ENCODE data around the gene SPAG8. TPM values are rescaled to one million over a fixed set of nuclear protein-coding genes. Genes with fewer than 3 reads are reported as not detected.

The SPAG8 gene
- total RNA-seq, 1 experiment from 2014 or later = 1.0 TPM

GRCh38 chr9:35793461-35793860 is 18.6 kb downstream of the SPAG8 start:
- no peaks in the 10 kb centered on the region for H3K27me3 ChIP-seq (ENCODE audit: insufficient read depth, low read depth)
- H2AFZ ChIP-seq = no peak overlapping the region
- ChIA-PET POLR2A (ENCODE audit: unreplicated experiment) (no interaction called here), CTCF (no interaction called here)
- no peak for DNase-seq
- no peaks in the 10 kb centered on the region for H3K79me2 ChIP-seq (ENCODE audit: low read depth)
- H3K4me3 ChIP-seq = no peak overlapping the region
- no peak overlapping the region for H3K27ac ChIP-seq
- H3K9me3 ChIP-seq (ENCODE audit: insufficient read depth, low read depth) = no peaks in the 10 kb centered on the region
- H3K4me2 ChIP-seq = no peak overlapping the region
- H4K20me1 ChIP-seq (ENCODE audit: insufficient read depth) = no peaks in the 10 kb centered on the region
- 0 out of 2 replicates have a peak, but pooled peaks cover 7% of the 10 kb centered on the region for H3K4me1 ChIP-seq (replicated peaks; ENCODE audit: insufficient read depth)
- no peak for TF ChIP-seq EZH2 (IDR thresholded peaks at IDR 0.05; ENCODE audit: low read depth)
- TF ChIP-seq, protein P1, sequence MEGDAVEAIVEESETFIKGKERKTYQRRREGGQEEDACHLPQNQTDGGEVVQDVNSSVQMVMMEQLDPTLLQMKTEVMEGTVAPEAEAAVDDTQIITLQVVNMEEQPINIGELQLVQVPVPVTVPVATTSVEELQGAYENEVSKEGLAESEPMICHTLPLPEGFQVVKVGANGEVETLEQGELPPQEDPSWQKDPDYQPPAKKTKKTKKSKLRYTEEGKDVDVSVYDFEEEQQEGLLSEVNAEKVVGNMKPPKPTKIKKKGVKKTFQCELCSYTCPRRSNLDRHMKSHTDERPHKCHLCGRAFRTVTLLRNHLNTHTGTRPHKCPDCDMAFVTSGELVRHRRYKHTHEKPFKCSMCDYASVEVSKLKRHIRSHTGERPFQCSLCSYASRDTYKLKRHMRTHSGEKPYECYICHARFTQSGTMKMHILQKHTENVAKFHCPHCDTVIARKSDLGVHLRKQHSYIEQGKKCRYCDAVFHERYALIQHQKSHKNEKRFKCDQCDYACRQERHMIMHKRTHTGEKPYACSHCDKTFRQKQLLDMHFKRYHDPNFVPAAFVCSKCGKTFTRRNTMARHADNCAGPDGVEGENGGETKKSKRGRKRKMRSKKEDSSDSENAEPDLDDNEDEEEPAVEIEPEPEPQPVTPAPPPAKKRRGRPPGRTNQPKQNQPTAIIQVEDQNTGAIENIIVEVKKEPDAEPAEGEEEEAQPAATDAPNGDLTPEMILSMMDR (conservative IDR thresholded peaks at IDR 0.05) = no peak
- H3K36me3 ChIP-seq (ENCODE audit: low read depth) = no peaks in the 10 kb centered on the region
- no peaks in the 10 kb centered on the region; the same call in 1 of the 2 replicates for H3F3A ChIP-seq (ENCODE audit: insufficient read depth, low read depth)
- no TSS peak for BruUV-seq (replicated peaks)
- intact Hi-C loops (cut with micrococcal nuclease; ENCODE audit: unreplicated experiment) = no loop called here
- H3K9me2 ChIP-seq (ENCODE audit: insufficient read depth) = no peaks in the 10 kb centered on the region

GRCh38 chr9:35792826-35793225 is 19.2 kb downstream of the SPAG8 start:
- Histone ChIP-seq H3K4me2 (no peak overlapping the region), H3K79me2 (ENCODE audit: low read depth) (no peaks in the 10 kb centered on the region), H3K36me3 (ENCODE audit: low read depth) (no peaks in the 10 kb centered on the region), H2AFZ (no peak overlapping the region), H3K4me1 (replicated peaks; ENCODE audit: insufficient read depth) (0 out of 2 replicates have a peak, but pooled peaks cover 7% of the 10 kb centered on the region), H3K27me3 (ENCODE audit: insufficient read depth, low read depth) (no peaks in the 10 kb centered on the region), H4K20me1 (ENCODE audit: insufficient read depth) (no peaks in the 10 kb centered on the region), H3K9me2 (ENCODE audit: insufficient read depth) (no peaks in the 10 kb centered on the region), H3K9me3 (ENCODE audit: insufficient read depth, low read depth) (no peaks in the 10 kb centered on the region), H3F3A (ENCODE audit: insufficient read depth, low read depth) (no peaks in the 10 kb centered on the region; the same call in 1 of the 2 replicates), H3K27ac (no peak overlapping the region), H3K4me3 (no peak overlapping the region)
- ChIA-PET CTCF (no interaction called here), POLR2A (ENCODE audit: unreplicated experiment) (no interaction called here)
- intact Hi-C loops (cut with micrococcal nuclease; ENCODE audit: unreplicated experiment) = no loop called here
- no peak for DNase-seq
- TF ChIP-seq, protein P1 (conservative IDR thresholded peaks at IDR 0.05) = no peak
- no peak for TF ChIP-seq EZH2 (IDR thresholded peaks at IDR 0.05; ENCODE audit: low read depth)
- no TSS peak for BruUV-seq (replicated peaks)

DNA sequence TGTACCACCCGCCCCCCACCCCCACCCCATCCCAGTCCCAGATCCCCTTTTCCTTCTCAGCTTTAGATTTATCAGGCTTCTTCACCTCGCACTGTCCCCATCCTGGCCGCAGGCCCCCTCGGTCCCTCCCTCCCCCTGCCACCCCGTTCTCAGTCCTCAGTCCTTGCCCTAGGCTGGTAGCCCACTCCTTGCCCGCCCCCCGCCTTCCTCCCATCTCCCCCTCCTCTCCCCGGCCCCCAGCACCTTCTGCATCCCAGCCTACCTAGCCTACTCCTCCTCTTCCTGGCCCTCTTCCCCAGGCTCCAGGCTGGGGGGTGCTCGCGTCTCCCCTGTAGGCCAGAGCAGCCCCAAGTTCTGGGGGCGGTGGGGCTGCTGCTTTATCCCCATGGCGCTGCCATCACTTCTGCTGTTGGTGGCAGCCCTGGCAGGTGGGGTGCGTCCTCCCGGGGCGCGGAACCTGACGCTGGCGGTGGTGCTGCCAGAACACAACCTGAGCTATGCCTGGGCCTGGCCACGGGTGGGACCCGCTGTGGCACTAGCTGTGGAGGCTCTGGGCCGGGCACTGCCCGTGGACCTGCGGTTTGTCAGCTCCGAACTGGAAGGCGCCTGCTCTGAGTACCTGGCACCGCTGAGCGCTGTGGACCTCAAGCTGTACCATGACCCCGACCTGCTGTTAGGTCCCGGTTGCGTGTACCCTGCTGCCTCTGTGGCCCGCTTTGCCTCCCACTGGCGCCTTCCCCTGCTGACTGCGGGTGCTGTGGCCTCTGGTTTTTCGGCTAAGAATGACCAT is 19.8 kb downstream of the SPAG8 start:
- no peak overlapping the region for H3K4me3 ChIP-seq

More for the DNA sequence above, 19.8 kb downstream of the SPAG8 start:
- Histone ChIP-seq H3K9me3 (ENCODE audit: insufficient read depth, low read depth) (no peaks in the 10 kb centered on the region), H3K27me3 (ENCODE audit: insufficient read depth, low read depth) (no peaks in the 10 kb centered on the region), H2AFZ (no peak overlapping the region), H3K9me2 (ENCODE audit: insufficient read depth) (no peaks in the 10 kb centered on the region), H3K4me2 (no peak overlapping the region), H3K36me3 (ENCODE audit: low read depth) (no peaks in the 10 kb centered on the region), H4K20me1 (ENCODE audit: insufficient read depth) (no peaks in the 10 kb centered on the region), H3F3A (ENCODE audit: insufficient read depth, low read depth) (peaks cover 4% of the 10 kb centered on the region; the same call in 1 of the 2 replicates), H3K27ac (no peak overlapping the region), H3K4me1 (replicated peaks; ENCODE audit: insufficient read depth) (0 out of 2 replicates have a peak, but pooled peaks cover 7% of the 10 kb centered on the region), H3K79me2 (ENCODE audit: low read depth) (no peaks in the 10 kb centered on the region)
- POLR2A ChIA-PET (ENCODE audit: unreplicated experiment) = no interaction called here
- no TSS peak for BruUV-seq (replicated peaks)
- TF ChIP-seq, protein P1 (conservative IDR thresholded peaks at IDR 0.05) = no peak
- no peak for TF ChIP-seq EZH2 (IDR thresholded peaks at IDR 0.05; ENCODE audit: low read depth)
- CTCF ChIA-PET = no interaction called here
- intact Hi-C loops (cut with micrococcal nuclease; ENCODE audit: unreplicated experiment) = no loop called here
- no peak for DNase-seq

Measured in PC-9 (cell line).